Ovary (tissue), 9 donors: ENCODE data around the gene PROZ. TPM values are rescaled to one million over a fixed set of nuclear protein-coding genes. Genes with fewer than 3 reads are reported as not detected.
A peak's percentile ranks its signal among the peaks of the same experiment; 100 is the strongest.

Experiments used
- DNase-seq, 5 donors: peaks; one replicate each; pipeline ENCODE4 v3.0.0-alpha.2; 2019 to 2020
- H3K27ac ChIP-seq, 2 donors: fragments of 200-600 bp; one replicate each; pipeline versions ENCODE4 v1.5.1 to v1.8.0; 2019 to 2022
- H3K27me3 ChIP-seq: fragments of 200-600 bp; one replicate; pipeline ENCODE4 v1.8.0; 2022
- H3K36me3 ChIP-seq: fragments of 200-600 bp; sonication (generic); one replicate; pipeline ENCODE4 v1.5.1; 2019
- H3K4me1 ChIP-seq: one replicate; pipeline ENCODE4 v1.8.1; 2013; ENCODE audit warnings: mild to moderate bottlenecking, moderate library complexity; ENCODE audit not compliant: insufficient read depth
- H3K4me3 ChIP-seq: fragments of 200-600 bp; sonication (generic); one replicate; pipeline ENCODE4 v1.5.1; 2017
- H3K9me3 ChIP-seq, 2 donors: fragments of 200-600 bp in 1 of 2; sonication (generic) in 1 of 2; one replicate each; pipeline versions ENCODE4 v1.5.1 to v1.8.1; 2013 to 2019; ENCODE audit warnings: mild to moderate bottlenecking in 1 of 2, moderate library complexity in 1 of 2
- EP300 ChIP-seq: sonication (generic); formaldehyde crosslinking; IDR thresholded peaks from one replicate; pipeline ENCODE4 v1.6.1; 2017; ENCODE audit warnings: antibody characterized with exemption
- POLR2A ChIP-seq: fragments of 450-650 bp; IDR thresholded peaks from one replicate; pipeline ENCODE4 v1.6.1; 2017; ENCODE audit warnings: antibody characterized with exemption, mild to moderate bottlenecking, moderate library complexity
- WGBS, 3 donors: extraction: QIAGEN DNeasy Blood & Tissue Kit in 1 of 3; methylation state at CpG; one replicate each; pipeline versions ENCODE4 v1.1.5 to v1.1.7; 2013 to 2017; 5-methylcytosine and 5-hydroxymethylcytosine counted together
- intact Hi-C, 4 donors: fragments of 100-400 bp; cut with DNase I; formaldehyde crosslinking; loops; one replicate each; pipeline versions ENCODE4 v1.11.0 to v1.15.1; 2022 to 2023
- polyA plus RNA-seq, 2 donors: library from polyadenylated mRNA; stranded (reverse); fragments of 200-250 nt in 1 of 2; fragments of 350-450 nt in 1 of 2; fragmentation: Illumina TruSeq in 1 of 2; extraction: RNeasy Lipid Tissue Mini Kit (QIAGEN cat#74804) in 1 of 2; gene quantifications; one replicate each; pipeline ENCODE4 v1.2.3, GENCODE V29; 2013 to 2014
- total RNA-seq, 7 donors: library from RNA; depleted of rRNA in 2 of 7; stranded (reverse); fragments of >200 nt in 2 of 7; fragmentation: NEBNext Ultra II Directional in 3 of 7; extraction: Animal tissue kit (Norgen Biotek cat#: 25700) in 3 of 7; gene quantifications; one replicate each; pipeline versions ENCODE4 v1.1.0 to v1.2.4, GENCODE V29; 2016 to 2023
- TF ChIP-seq, protein P1 (sequence below), 3 donors: fragments of 450-650 bp in 2 of 3; fragments of 200-600 bp in 1 of 3; IDR thresholded peaks; one replicate each; pipeline versions ENCODE4 v1.5.1 to v1.8.0; 2016 to 2022; ENCODE audit warnings: antibody characterized with exemption in 3 of 3, mild to moderate bottlenecking in 1 of 3
- donor health status: DM: no; HTN: no; CAD: no; lungs with moderate emphysema.
- donor health status: DM: no; HTN: no; CAD: no.
- donor health status: Bipolar disorder and iron deficiency.
- donor health status: DM: yes; HTN: yes; CAD: no.
- donor health status: DM: no; HTN: no; CAD: no.
- donor health status: DM: yes; HTN: yes; CAD: no.

Gene PROZ
- total and polyA plus RNA-seq, 9 donors: not detected

DNA sequence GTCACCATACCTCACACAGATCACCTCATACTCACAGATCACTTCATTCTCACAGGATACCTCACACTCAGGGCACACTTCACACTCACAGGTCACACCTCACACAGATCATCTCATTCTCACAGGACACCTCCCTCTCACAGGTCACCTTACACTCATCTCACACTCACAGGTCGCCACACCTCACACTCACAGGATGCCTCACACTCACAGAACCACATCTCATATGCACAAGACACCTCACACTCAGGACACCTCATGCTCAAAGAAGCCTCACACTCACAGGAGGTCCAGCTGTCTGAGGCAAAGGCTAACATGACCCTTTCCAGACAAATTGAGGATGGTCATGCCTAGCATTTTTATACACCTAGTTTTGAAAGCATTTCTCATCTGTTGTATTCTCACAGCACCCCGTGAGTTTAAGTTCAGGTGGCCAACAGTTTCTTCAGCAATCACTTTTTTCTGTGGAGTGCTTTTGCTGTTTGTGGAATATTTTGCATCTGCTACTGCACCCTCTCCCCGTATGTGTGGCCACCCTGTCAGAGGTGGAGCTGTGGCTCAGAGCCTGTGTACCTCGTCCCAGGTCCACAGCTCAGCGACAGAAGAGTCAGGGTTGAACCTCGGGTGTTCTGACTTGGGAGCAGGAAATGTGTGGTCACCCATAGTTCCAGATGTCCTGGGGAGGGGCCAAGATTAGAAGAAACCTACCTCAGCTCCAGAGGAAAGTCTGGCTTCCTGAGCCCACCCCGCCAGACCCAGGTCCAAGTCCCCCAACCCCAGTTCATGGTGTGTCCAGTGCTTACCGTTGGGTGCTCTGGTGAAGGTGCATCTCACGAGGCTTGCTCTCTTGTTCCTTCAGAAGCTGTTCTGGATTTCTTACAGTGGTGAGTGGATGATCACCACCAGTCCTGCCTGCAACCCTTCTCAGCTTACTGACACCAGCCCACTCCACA lies 45.3 kb upstream of the PROZ start:
- H3K27me3 ChIP-seq: no peaks in the 10 kb centered on the region
- TF ChIP-seq, protein P1, sequence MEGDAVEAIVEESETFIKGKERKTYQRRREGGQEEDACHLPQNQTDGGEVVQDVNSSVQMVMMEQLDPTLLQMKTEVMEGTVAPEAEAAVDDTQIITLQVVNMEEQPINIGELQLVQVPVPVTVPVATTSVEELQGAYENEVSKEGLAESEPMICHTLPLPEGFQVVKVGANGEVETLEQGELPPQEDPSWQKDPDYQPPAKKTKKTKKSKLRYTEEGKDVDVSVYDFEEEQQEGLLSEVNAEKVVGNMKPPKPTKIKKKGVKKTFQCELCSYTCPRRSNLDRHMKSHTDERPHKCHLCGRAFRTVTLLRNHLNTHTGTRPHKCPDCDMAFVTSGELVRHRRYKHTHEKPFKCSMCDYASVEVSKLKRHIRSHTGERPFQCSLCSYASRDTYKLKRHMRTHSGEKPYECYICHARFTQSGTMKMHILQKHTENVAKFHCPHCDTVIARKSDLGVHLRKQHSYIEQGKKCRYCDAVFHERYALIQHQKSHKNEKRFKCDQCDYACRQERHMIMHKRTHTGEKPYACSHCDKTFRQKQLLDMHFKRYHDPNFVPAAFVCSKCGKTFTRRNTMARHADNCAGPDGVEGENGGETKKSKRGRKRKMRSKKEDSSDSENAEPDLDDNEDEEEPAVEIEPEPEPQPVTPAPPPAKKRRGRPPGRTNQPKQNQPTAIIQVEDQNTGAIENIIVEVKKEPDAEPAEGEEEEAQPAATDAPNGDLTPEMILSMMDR (IDR thresholded peaks at IDR 0.05): no peak
- TF ChIP-seq POLR2A (no peak), EP300 (no peak)
- 70 to 81% (median 75%) methylated on average over 9 of the region's 9 CpGs for WGBS, 3 donors
- H3K36me3 ChIP-seq: no peaks in the 10 kb centered on the region
- no peak overlapping the region for H3K27ac ChIP-seq
- H3K4me3 ChIP-seq: no peak overlapping the region
- peak in 2 of 5 donors; percentile 5 to 8 for DNase-seq
- H3K9me3 ChIP-seq: no peaks in the 10 kb centered on the region
- intact Hi-C loops: no loop called here
- H3K4me1 ChIP-seq: peaks cover 8% of the 10 kb centered on the region

DNA sequence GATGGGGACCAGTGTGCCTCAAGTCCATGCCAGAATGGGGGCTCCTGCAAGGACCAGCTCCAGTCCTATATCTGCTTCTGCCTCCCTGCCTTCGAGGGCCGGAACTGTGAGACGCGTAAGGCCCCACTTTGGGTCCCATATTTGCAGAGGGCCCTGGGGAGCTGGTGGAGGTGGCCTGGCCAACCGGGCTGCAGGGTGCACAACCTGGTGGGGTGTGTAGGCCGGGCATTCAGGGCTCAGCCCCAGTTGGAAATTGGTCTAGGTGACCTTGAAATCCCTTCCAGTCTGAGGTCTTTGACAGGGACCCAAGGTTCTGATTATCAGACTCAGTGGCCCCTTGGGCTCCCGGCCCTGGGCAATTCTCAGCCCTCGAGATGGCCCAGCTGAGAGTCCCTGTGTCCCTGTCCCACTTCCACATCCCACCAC lies 44.6 kb upstream of the PROZ start:
- Histone ChIP-seq H3K9me3 (no peaks in the 10 kb centered on the region), H3K4me3 (no peak overlapping the region), H3K27me3 (no peaks in the 10 kb centered on the region), H3K36me3 (no peaks in the 10 kb centered on the region), H3K27ac (no peak overlapping the region), H3K4me1 (peaks cover 8% of the 10 kb centered on the region)
- 91 to 92% (median 91%) methylated on average over 8 of the region's 8 CpGs for WGBS, 3 donors
- TF ChIP-seq EP300 (no peak), POLR2A (no peak)
- TF ChIP-seq, protein P1 (IDR thresholded peaks at IDR 0.05): no peak
- intact Hi-C loops: no loop called here
- peak in 1 of 5 donors; percentile 11 for DNase-seq

DNA sequence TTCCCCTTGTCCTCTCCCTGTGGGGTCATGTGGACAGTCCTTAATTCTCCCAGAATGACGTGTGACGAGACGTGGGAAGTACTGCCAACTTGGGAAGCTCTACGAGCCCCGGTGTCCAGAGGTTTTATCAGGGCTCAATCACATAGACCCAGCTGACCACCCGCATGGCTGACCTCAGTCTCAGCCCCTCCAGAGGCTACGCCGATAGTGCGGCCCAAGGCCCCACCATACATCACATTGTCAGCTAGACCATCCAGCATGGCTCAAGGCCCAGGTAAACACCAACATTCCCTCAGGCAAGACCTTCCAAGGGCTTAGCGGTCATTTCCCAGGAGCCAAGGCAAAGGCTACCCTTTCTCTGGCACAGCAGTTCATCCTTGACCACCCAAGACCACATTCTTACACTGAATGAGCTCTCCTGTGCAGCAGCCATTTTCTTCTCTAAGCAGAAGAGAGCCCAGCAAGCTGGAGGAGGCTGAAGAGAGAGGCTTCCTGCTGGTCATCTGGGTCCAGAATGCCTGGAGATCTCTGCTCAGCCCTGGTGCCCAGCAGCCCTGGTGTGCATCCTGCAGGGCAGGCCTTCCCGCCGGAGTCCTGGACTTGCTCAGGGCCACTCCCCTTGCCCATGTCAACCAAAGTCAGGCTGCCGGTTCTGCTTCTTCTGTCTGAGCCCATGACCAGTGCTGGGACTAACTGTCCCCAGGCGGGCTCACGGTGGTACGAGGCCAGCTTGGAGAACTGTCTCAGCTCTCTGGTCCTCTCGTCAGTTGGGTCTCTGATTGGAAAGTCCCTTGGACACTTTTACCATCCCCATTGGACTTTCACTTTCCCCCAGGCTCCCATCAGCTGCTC lies 43.7 kb upstream of the PROZ start:
- H3K4me1 ChIP-seq: peaks cover 8% of the 10 kb centered on the region
- H3K36me3 ChIP-seq: no peaks in the 10 kb centered on the region
- H3K27ac ChIP-seq: no peak overlapping the region
- no peaks in the 10 kb centered on the region for H3K27me3 ChIP-seq
- H3K4me3 ChIP-seq: no peak overlapping the region
- intact Hi-C loops: no loop called here
- no peaks in the 10 kb centered on the region for H3K9me3 ChIP-seq
- peak in 3 of 5 donors; percentile 4 to 12 (median 9) for DNase-seq
- 91 to 94% (median 91%) methylated on average over 17 of the region's 17 CpGs for WGBS, 3 donors
- TF ChIP-seq, protein P1 (IDR thresholded peaks at IDR 0.05): no peak
- no peak for TF ChIP-seq EP300
- no peak for TF ChIP-seq POLR2A

DNA sequence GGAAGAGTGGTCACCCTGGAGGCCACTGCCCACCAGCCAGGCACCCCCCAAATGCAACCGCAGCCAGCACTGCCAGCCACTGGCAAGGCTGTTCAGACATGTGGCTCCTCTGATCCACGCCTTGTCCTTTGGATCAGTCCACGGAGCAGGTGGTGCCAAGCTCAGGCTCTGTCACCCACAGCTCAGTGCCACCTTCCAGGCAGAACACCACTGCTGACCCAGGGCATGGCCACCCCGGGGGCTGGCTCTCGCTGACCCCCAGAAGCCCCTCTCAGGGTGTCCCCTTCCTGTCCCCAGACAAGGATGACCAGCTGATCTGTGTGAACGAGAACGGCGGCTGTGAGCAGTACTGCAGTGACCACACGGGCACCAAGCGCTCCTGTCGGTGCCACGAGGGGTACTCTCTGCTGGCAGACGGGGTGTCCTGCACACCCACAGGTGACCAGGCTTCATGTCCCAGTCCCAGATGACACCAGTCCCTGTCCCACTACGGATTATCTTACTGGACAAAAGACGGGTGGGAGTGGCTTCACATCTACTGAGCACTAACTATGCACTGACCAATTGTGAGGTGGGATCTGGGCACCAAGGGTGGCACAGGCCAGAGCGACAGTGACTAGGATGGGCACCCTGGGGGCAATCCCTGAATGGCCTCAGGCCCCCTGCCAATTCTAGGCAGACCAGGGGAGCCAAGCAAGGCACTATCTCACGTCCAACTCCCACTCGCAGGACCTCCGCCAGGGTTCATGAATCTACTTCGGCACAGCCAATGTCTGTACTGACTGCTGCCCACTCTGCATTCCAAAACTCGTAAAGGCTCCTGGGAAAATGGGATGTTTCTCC lies 42.9 kb upstream of the PROZ start:
- peak in 3 of 5 donors; percentile 4 to 11 (median 9) for DNase-seq
- TF ChIP-seq, protein P1 (IDR thresholded peaks at IDR 0.05): no peak
- TF ChIP-seq EP300: no peak
- TF ChIP-seq POLR2A: no peak
- no peaks in the 10 kb centered on the region for H3K9me3 ChIP-seq
- H3K4me3 ChIP-seq: no peak overlapping the region
- H3K27ac ChIP-seq: no peak overlapping the region
- intact Hi-C loops: no loop called here
- no peaks in the 10 kb centered on the region for H3K27me3 ChIP-seq
- peaks cover 2% of the 10 kb centered on the region for H3K4me1 ChIP-seq
- H3K36me3 ChIP-seq: no peaks in the 10 kb centered on the region
- WGBS, 3 donors: 73 to 80% (median 73%) methylated on average over 21 of the region's 21 CpGs
